ENCODE measurements around the gene SELENOH.

GRCh38 chr11:57732661-57733060 is 8.6 kb upstream of the SELENOH start:
- TF ChIP-seq PATZ1 (tag by site-specific recombination; IDR thresholded peaks at IDR 0.05) (no peak), ZNF114 (tag by site-specific recombination; IDR thresholded peaks at IDR 0.05) (no peak), ZNF76 (tag by site-specific recombination; IDR thresholded peaks at IDR 0.05; ENCODE audit: borderline replicate concordance, low read depth) (no peak), ZSCAN16 (tag by site-specific recombination; IDR thresholded peaks at IDR 0.05) (no peak), ZNF654 (tag by site-specific recombination; IDR thresholded peaks at IDR 0.05; ENCODE audit: low read depth) (no peak), ZNF658 (tag by site-specific recombination; IDR thresholded peaks at IDR 0.05) (no peak), ZNF521 (tag by site-specific recombination; IDR thresholded peaks at IDR 0.05) (no peak), ZNF571 (tag by site-specific recombination; IDR thresholded peaks at IDR 0.05) (no peak), HOXD13 (CRISPR knock-in tag; IDR thresholded peaks at IDR 0.05; ENCODE audit: borderline replicate concordance) (no peak)
- TF ChIP-seq, protein P1, sequence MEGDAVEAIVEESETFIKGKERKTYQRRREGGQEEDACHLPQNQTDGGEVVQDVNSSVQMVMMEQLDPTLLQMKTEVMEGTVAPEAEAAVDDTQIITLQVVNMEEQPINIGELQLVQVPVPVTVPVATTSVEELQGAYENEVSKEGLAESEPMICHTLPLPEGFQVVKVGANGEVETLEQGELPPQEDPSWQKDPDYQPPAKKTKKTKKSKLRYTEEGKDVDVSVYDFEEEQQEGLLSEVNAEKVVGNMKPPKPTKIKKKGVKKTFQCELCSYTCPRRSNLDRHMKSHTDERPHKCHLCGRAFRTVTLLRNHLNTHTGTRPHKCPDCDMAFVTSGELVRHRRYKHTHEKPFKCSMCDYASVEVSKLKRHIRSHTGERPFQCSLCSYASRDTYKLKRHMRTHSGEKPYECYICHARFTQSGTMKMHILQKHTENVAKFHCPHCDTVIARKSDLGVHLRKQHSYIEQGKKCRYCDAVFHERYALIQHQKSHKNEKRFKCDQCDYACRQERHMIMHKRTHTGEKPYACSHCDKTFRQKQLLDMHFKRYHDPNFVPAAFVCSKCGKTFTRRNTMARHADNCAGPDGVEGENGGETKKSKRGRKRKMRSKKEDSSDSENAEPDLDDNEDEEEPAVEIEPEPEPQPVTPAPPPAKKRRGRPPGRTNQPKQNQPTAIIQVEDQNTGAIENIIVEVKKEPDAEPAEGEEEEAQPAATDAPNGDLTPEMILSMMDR (tag by site-specific recombination; IDR thresholded peaks at IDR 0.05) = no peak

All from HEK293 (cell line).